ENCODE results near the gene FOXC2.
A peak's percentile ranks its signal among the peaks of the same experiment; 100 is the strongest.

Gene FOXC2

GRCh38 chr16:86566601-86566965 lies at the start of gene FOXC2:
Gene FOXC2 (plus strand): TSS chr16:86566829. CDS start chr16:86567336, 507 bp downstream.
- TF ChIP-seq CTCF (IDR thresholded peaks at IDR 0.05; ENCODE audit: low read depth, low read length) = no peak
- in situ Hi-C loops (cut with HindIII; ENCODE audit: low sequenced_read_pairs) = loop anchor here (25.0 kb wide), 1 partner anchor 496 kb away; no protein-coding TSS in a partner anchor
- H3K4me3 ChIP-seq (ENCODE audit: low read depth, low read length) = peak within 1 kb of the TSS; percentile 99
- DNase-seq (ENCODE audit: low read depth, low spot score) = peak; percentile 98

GRCh38 chr16:86517033-86517432 lies 49.6 kb upstream of the FOXC2 start:
- in situ Hi-C loops (cut with HindIII; ENCODE audit: low sequenced_read_pairs) = loop anchor here (5.0 kb wide), 1 partner anchor 445 kb away; no protein-coding TSS in a partner anchor
- TF ChIP-seq CTCF (IDR thresholded peaks at IDR 0.05; ENCODE audit: low read depth, low read length) = no peak
- no peak overlapping the region for H3K4me3 ChIP-seq (ENCODE audit: low read depth, low read length)
- DNase-seq (ENCODE audit: low read depth, low spot score) = no peak

DNA sequence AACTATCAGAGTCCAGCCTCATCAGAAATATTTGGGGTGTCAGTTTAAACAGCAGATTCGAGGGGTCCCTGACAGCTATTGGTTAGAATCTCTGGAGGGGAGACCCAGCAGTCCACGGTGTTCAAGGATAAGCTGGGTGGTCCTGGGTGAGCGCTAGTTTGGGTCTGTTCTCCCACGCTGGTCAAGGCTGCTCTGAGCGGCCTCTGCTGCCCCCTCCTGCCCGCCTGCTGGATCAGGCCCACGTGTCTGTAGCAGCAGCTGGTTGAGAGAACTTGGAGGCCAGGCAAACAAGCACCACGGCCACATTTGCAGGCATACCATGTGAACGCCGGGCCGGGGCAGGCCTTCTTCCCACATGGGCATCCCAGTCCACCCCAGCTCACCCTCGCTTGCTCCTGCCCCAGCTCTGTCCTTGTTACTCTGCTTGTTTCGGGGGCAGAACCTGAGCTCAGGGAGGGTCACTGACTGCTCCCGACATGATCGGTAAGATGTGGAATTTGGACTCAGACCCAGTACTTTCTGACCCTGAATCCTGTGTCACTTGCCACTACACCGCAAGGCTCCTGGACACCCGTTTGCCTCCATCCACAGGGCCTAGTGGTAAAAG lies 48.9 kb upstream of the FOXC2 start:
- in situ Hi-C loops (cut with HindIII; ENCODE audit: low sequenced_read_pairs) = loop anchor here (5.0 kb wide), 1 partner anchor 445 kb away; no protein-coding TSS in a partner anchor
- DNase-seq (ENCODE audit: low read depth, low spot score) = peak; percentile 68
- TF ChIP-seq CTCF (IDR thresholded peaks at IDR 0.05; ENCODE audit: low read depth, low read length) = peak; percentile 92
- H3K4me3 ChIP-seq (ENCODE audit: low read depth, low read length) = no peak overlapping the region

- no peak for TF ChIP-seq CTCF (IDR thresholded peaks at IDR 0.05; ENCODE audit: low read depth, low read length)
- DNase-seq (ENCODE audit: low read depth, low spot score) = no peak
- in situ Hi-C loops (cut with HindIII; ENCODE audit: low sequenced_read_pairs) = loop anchor here (5.0 kb wide), 1 partner anchor 447 kb away; no protein-coding TSS in a partner anchor
- H3K4me3 ChIP-seq (ENCODE audit: low read depth, low read length) = no peak overlapping the region
Observed at GRCh38 chr16:86519007-86519648, 47.5 kb upstream of the FOXC2 start.

GRCh38 chr16:86519649-86520316 lies 46.8 kb upstream of the FOXC2 start:
- peak; percentile 53 for DNase-seq (ENCODE audit: low read depth, low spot score)
- no peak overlapping the region for H3K4me3 ChIP-seq (ENCODE audit: low read depth, low read length)
- in situ Hi-C loops (cut with HindIII; ENCODE audit: low sequenced_read_pairs) = loop anchor here (5.0 kb wide), 1 partner anchor 447 kb away; no protein-coding TSS in a partner anchor
- peak; percentile 90 for TF ChIP-seq CTCF (IDR thresholded peaks at IDR 0.05; ENCODE audit: low read depth, low read length)

GRCh38 chr16:86520317-86521210 lies 46.1 kb upstream of the FOXC2 start:
- no peak overlapping the region for H3K4me3 ChIP-seq (ENCODE audit: low read depth, low read length)
- no peak for DNase-seq (ENCODE audit: low read depth, low spot score)
- in situ Hi-C loops (cut with HindIII; ENCODE audit: low sequenced_read_pairs) = no loop called here
- TF ChIP-seq CTCF (IDR thresholded peaks at IDR 0.05; ENCODE audit: low read depth, low read length) = no peak
